Measurements from ENCODE around the gene DLGAP4.

Gene DLGAP4

GRCh38 chr20:36333841-36334240, 27.7 kb downstream of the DLGAP4 start:
- no peak for DNase-seq

- DNase-seq = no peak
Measured at GRCh38 chr20:36334281-36335205, 28.4 kb downstream of the DLGAP4 start.

- DNase-seq = no peak
Measured at GRCh38 chr20:36335206-36335870, 29.2 kb downstream of the DLGAP4 start.

GRCh38 chr20:36336204-36336603, 30.1 kb downstream of the DLGAP4 start:
- DNase-seq = no peak

- no peak for DNase-seq
Measured at GRCh38 chr20:36336954-36337704, 31.0 kb downstream of the DLGAP4 start.

- DNase-seq = no peak
Measured at GRCh38 chr20:36337886-36338285, 31.7 kb downstream of the DLGAP4 start.

- DNase-seq = no peak
Measured at GRCh38 chr20:36339646-36340592, 33.8 kb downstream of the DLGAP4 start.

- no peak for DNase-seq
Measured at GRCh38 chr20:36340593-36340990, 34.5 kb downstream of the DLGAP4 start.

- DNase-seq = no peak
Measured at GRCh38 chr20:36341331-36342020, 35.3 kb downstream of the DLGAP4 start.

GRCh38 chr20:36342331-36343120, 36.4 kb downstream of the DLGAP4 start:
- no peak for DNase-seq

GRCh38 chr20:36343641-36344040, 37.5 kb downstream of the DLGAP4 start:
- no peak for DNase-seq

GRCh38 chr20:36344517-36345132, 38.5 kb downstream of the DLGAP4 start:
- DNase-seq = no peak

- no peak for DNase-seq
Measured at GRCh38 chr20:36346256-36346655, 40.1 kb downstream of the DLGAP4 start.

GRCh38 chr20:36349384-36350170, 43.4 kb downstream of the DLGAP4 start:
- DNase-seq = no peak

GRCh38 chr20:36350439-36350838, 44.3 kb downstream of the DLGAP4 start:
- no peak for DNase-seq

- DNase-seq = no peak
Measured at GRCh38 chr20:36351937-36352336, 45.8 kb downstream of the DLGAP4 start.

GRCh38 chr20:36352843-36353553, 46.9 kb downstream of the DLGAP4 start:
- no peak for DNase-seq

- no peak for DNase-seq
Measured at GRCh38 chr20:36353740-36354139, 47.6 kb downstream of the DLGAP4 start.

Measured in activated CD4-positive, alpha-beta T cell treated with anti-CD3 and anti-CD28 coated beads, Interleukin-2, amount 50 U/mL, for 4 hours (primary cell).